ENCODE results near the gene TMEM147.
"Not testable (repeated sequence)": the region's sequence is repeated elsewhere in the genome, so short reads cannot be mapped to it uniquely, and the experiment has no call there.

The TMEM147 gene

DNA sequence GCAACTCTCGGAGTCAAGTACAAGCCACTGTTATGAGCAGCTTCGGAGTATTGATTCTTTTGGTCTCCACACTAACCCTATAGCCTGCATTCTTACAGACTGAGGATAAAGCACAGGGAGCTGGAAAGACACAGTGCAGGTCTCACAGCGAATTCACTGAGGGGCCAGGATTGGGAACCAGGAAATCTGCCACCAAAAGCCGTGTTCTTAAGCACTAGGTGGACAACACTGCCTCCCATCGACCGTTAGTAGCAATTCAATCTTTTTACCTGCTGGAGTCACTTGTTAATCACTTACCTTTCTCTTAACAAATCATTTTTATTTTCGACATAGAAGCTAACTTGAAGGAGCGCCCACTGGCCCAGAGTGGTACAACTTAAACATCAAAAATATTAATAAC is 46.8 kb downstream of the TMEM147 start:
- TF ChIP-seq, protein P1, sequence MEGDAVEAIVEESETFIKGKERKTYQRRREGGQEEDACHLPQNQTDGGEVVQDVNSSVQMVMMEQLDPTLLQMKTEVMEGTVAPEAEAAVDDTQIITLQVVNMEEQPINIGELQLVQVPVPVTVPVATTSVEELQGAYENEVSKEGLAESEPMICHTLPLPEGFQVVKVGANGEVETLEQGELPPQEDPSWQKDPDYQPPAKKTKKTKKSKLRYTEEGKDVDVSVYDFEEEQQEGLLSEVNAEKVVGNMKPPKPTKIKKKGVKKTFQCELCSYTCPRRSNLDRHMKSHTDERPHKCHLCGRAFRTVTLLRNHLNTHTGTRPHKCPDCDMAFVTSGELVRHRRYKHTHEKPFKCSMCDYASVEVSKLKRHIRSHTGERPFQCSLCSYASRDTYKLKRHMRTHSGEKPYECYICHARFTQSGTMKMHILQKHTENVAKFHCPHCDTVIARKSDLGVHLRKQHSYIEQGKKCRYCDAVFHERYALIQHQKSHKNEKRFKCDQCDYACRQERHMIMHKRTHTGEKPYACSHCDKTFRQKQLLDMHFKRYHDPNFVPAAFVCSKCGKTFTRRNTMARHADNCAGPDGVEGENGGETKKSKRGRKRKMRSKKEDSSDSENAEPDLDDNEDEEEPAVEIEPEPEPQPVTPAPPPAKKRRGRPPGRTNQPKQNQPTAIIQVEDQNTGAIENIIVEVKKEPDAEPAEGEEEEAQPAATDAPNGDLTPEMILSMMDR (IDR thresholded peaks at IDR 0.05; ENCODE audit: control extremely low read depth, extremely low read depth, low read depth, missing control alignments), result peak; percentile 53
- peak; percentile 66 for DNase-seq (ENCODE audit: extremely low spot score)
- ChIA-PET CTCF (interaction anchor here (0.7 to 7.5 kb wide), 21 partner anchors 9 to 239 kb away, joined by 3 to 49 read pairs (median 4); partner anchors contain the start of gene HAUS5), POLR2A (no interaction called here)

DNA sequence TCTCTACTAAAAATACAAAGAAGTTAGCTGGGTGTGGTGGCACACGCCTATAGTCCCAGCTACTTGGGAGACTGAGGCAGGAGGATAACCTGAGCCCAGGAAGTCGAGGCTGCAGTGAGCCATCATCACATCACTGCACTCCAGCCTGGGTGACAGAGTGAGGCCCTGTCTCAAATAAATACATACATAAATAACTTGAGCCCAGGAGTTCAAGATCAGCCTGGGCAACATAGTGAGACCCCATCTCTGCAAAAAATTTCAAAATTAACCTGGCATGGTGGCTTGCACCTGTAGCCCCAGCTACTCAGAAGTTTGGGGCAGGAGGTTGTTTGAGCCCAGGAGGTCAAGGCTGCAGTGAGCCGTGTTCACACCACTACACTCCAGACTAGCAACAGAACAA is 49.6 kb downstream of the TMEM147 start:
- POLR2A ChIA-PET; CTCF ChIA-PET; DNase-seq (ENCODE audit: extremely low spot score): not testable (repeated sequence)

DNA sequence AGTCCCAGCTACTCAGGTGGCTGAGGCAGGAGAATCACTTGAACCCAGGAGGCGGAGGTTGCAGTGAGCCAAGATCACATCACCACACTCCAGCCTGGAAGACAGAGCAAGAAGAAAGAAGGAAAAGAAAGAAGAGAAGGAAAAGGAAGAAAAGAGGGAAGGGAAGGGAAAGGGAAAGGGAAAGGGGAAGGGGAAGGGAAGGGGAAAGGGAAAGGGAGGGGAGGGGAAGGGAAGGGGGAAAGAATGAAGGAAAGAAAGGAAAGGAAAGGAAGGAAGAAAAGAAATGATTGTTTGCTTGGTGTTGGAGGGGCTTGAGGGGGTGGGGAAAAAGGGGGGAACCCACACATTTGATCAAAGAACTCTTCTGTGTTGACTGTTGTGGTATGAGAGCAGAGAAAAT is 50.5 kb downstream of the TMEM147 start:
- TF ChIP-seq, protein P1 (IDR thresholded peaks at IDR 0.05; ENCODE audit: control extremely low read depth, extremely low read depth, low read depth, missing control alignments), result no peak
- ChIA-PET CTCF (interaction anchor here (2.7 kb wide), 1 partner anchor 11 kb away, joined by 14 read pairs; no protein-coding TSS in a partner anchor), POLR2A (no interaction called here)
- DNase-seq (ENCODE audit: extremely low spot score), result no peak

DNA sequence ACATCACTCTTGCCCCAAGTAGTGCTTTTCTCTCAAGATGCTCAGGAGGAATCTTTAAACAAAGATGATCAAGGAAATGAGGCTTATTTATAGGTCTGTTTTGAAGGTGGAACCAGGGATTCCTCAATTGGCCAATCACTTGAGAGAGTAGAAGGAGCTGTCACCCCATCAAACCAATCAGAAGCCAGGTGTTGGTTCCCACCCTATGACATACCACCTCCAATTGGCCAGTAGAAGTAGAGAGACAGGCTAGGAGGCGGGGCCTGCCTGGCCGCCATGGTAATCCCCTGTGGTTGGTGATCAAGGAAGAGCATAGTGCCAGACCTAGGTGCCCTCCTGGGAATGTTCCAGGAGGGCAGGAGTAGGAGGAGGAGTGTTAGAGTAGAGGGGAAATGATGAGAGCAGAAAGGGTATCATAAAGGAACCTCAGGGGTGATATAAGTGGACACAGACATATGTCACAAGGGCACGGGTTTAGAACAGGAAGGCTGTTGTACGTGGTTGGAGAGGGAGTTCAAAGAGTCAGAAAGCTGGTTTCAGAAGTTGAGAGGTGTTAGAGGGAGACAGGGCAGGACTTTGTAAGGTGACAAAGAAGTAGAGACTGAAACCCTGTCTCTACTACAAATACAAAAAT is 51.1 kb downstream of the TMEM147 start:
- TF ChIP-seq, protein P1 (IDR thresholded peaks at IDR 0.05; ENCODE audit: control extremely low read depth, extremely low read depth, low read depth, missing control alignments), result no peak
- CTCF ChIA-PET, result interaction anchor here (1.0 to 3.3 kb wide), 3 partner anchors 11 to 86 kb away, joined by 4 to 14 read pairs (median 10); no protein-coding TSS in a partner anchor
- POLR2A ChIA-PET, result interaction anchor here (1.2 kb wide), 1 partner anchor 47 kb away, joined by 3 read pairs; no protein-coding TSS in a partner anchor
- DNase-seq (ENCODE audit: extremely low spot score), result peak; percentile 75
